ENCODE measurements around the gene EDEM3. TPM values are rescaled to one million over a fixed set of nuclear protein-coding genes. Genes with fewer than 3 reads are reported as not detected.

The EDEM3 gene
- total and polyA plus RNA-seq, 4 donors: 30.8 to 64.9 (median 40.5) TPM

- Histone ChIP-seq H3K4me1 (ENCODE audit: control insufficient read depth, insufficient read depth, low read length) (no peaks in the 10 kb centered on the region), H3K27me3 (ENCODE audit: control insufficient read depth, insufficient read depth, low read length) (no peaks in the 10 kb centered on the region), H3K9me3 (ENCODE audit: control insufficient read depth, insufficient read depth, low read length) (peaks cover 1% of the 10 kb centered on the region), H3K4me3 (ENCODE audit: low read depth, low read length) (no peak overlapping the region), H3K36me3 (ENCODE audit: control insufficient read depth, insufficient read depth, low read length) (no peaks in the 10 kb centered on the region), H3K27ac (ENCODE audit: low read depth, low read length) (no peak overlapping the region)
- no peak for DNase-seq (ENCODE audit: low read depth in 4 of 6, low spot score in 6 of 6)
- WGBS (ENCODE audit: insufficient coverage): 100% methylated on average over 1 of the region's 4 CpGs
These were observed 106.3 kb downstream of the EDEM3 start for GRCh38 chr1:184648160-184648855.

GRCh38 chr1:184647471-184647870 is 107.2 kb downstream of the EDEM3 start:
- Histone ChIP-seq H3K9me3 (ENCODE audit: control insufficient read depth, insufficient read depth, low read length) (peaks cover 1% of the 10 kb centered on the region), H3K27ac (ENCODE audit: low read depth, low read length) (no peak overlapping the region), H3K36me3 (ENCODE audit: control insufficient read depth, insufficient read depth, low read length) (no peaks in the 10 kb centered on the region), H3K4me1 (ENCODE audit: control insufficient read depth, insufficient read depth, low read length) (no peaks in the 10 kb centered on the region), H3K27me3 (ENCODE audit: control insufficient read depth, insufficient read depth, low read length) (no peaks in the 10 kb centered on the region), H3K4me3 (ENCODE audit: low read depth, low read length) (no peak overlapping the region)
- no peak for DNase-seq (ENCODE audit: low read depth in 4 of 6, low spot score in 6 of 6)
- WGBS (ENCODE audit: insufficient coverage): 93% methylated on average over 4 of the region's 4 CpGs

- Histone ChIP-seq H3K9me3 (ENCODE audit: control insufficient read depth, insufficient read depth, low read length) (peaks cover 1% of the 10 kb centered on the region), H3K27ac (ENCODE audit: low read depth, low read length) (no peak overlapping the region), H3K27me3 (ENCODE audit: control insufficient read depth, insufficient read depth, low read length) (no peaks in the 10 kb centered on the region), H3K4me3 (ENCODE audit: low read depth, low read length) (no peak overlapping the region), H3K36me3 (ENCODE audit: control insufficient read depth, insufficient read depth, low read length) (no peaks in the 10 kb centered on the region), H3K4me1 (ENCODE audit: control insufficient read depth, insufficient read depth, low read length) (no peaks in the 10 kb centered on the region)
- WGBS (ENCODE audit: insufficient coverage): 84% methylated on average over 2 of the region's 3 CpGs
- DNase-seq (ENCODE audit: low read depth in 4 of 6, low spot score in 6 of 6): peak in 1 of 6 donors; percentile 11
These were observed 107.8 kb downstream of the EDEM3 start for GRCh38 chr1:184646824-184647223.

GRCh38 chr1:184646178-184646701 is 108.4 kb downstream of the EDEM3 start:
- Histone ChIP-seq H3K4me1 (ENCODE audit: control insufficient read depth, insufficient read depth, low read length) (no peaks in the 10 kb centered on the region), H3K4me3 (ENCODE audit: low read depth, low read length) (no peak overlapping the region), H3K36me3 (ENCODE audit: control insufficient read depth, insufficient read depth, low read length) (no peaks in the 10 kb centered on the region), H3K27me3 (ENCODE audit: control insufficient read depth, insufficient read depth, low read length) (no peaks in the 10 kb centered on the region), H3K9me3 (ENCODE audit: control insufficient read depth, insufficient read depth, low read length) (peaks cover 1% of the 10 kb centered on the region), H3K27ac (ENCODE audit: low read depth, low read length) (no peak overlapping the region)
- peak in 1 of 6 donors; percentile 21 for DNase-seq (ENCODE audit: low read depth in 4 of 6, low spot score in 6 of 6)
- 32% methylated on average over 1 of the region's 3 CpGs for WGBS (ENCODE audit: insufficient coverage)

GRCh38 chr1:184644771-184645170 is 109.9 kb downstream of the EDEM3 start:
- no peak overlapping the region for H3K27ac ChIP-seq (ENCODE audit: low read depth, low read length)
- no peak overlapping the region for H3K4me3 ChIP-seq (ENCODE audit: low read depth, low read length)
- no peak for DNase-seq (ENCODE audit: low read depth in 4 of 6, low spot score in 6 of 6)
- no peaks in the 10 kb centered on the region for H3K4me1 ChIP-seq (ENCODE audit: control insufficient read depth, insufficient read depth, low read length)
- peaks cover 1% of the 10 kb centered on the region for H3K9me3 ChIP-seq (ENCODE audit: control insufficient read depth, insufficient read depth, low read length)
- no peaks in the 10 kb centered on the region for H3K36me3 ChIP-seq (ENCODE audit: control insufficient read depth, insufficient read depth, low read length)
- H3K27me3 ChIP-seq (ENCODE audit: control insufficient read depth, insufficient read depth, low read length): no peaks in the 10 kb centered on the region
- WGBS (ENCODE audit: insufficient coverage): 95% methylated on average over 11 of the region's 11 CpGs

GRCh38 chr1:184643661-184644060 is 111.0 kb downstream of the EDEM3 start:
- no peaks in the 10 kb centered on the region for H3K9me3 ChIP-seq (ENCODE audit: control insufficient read depth, insufficient read depth, low read length)
- no peak for DNase-seq (ENCODE audit: low read depth in 4 of 6, low spot score in 6 of 6)
- no peak overlapping the region for H3K27ac ChIP-seq (ENCODE audit: low read depth, low read length)
- no peaks in the 10 kb centered on the region for H3K27me3 ChIP-seq (ENCODE audit: control insufficient read depth, insufficient read depth, low read length)
- H3K36me3 ChIP-seq (ENCODE audit: control insufficient read depth, insufficient read depth, low read length): no peaks in the 10 kb centered on the region
- no peak overlapping the region for H3K4me3 ChIP-seq (ENCODE audit: low read depth, low read length)
- no CpG with 5 or more reads among the region's 1 CpG for WGBS (ENCODE audit: insufficient coverage)
- H3K4me1 ChIP-seq (ENCODE audit: control insufficient read depth, insufficient read depth, low read length): no peaks in the 10 kb centered on the region

- no peaks in the 10 kb centered on the region for H3K36me3 ChIP-seq (ENCODE audit: control insufficient read depth, insufficient read depth, low read length)
- no peak for DNase-seq (ENCODE audit: low read depth in 4 of 6, low spot score in 6 of 6)
- H3K27ac ChIP-seq (ENCODE audit: low read depth, low read length): no peak overlapping the region
- no peaks in the 10 kb centered on the region for H3K4me1 ChIP-seq (ENCODE audit: control insufficient read depth, insufficient read depth, low read length)
- H3K9me3 ChIP-seq (ENCODE audit: control insufficient read depth, insufficient read depth, low read length): peaks cover 1% of the 10 kb centered on the region
- H3K27me3 ChIP-seq (ENCODE audit: control insufficient read depth, insufficient read depth, low read length): no peaks in the 10 kb centered on the region
- H3K4me3 ChIP-seq (ENCODE audit: low read depth, low read length): no peak overlapping the region
- no CpG with 5 or more reads among the region's 2 CpGs for WGBS (ENCODE audit: insufficient coverage)
These were observed 112.8 kb downstream of the EDEM3 start for GRCh38 chr1:184641894-184642293.

GRCh38 chr1:184640505-184640904 is 114.2 kb downstream of the EDEM3 start:
- no peak for DNase-seq (ENCODE audit: low read depth in 4 of 6, low spot score in 6 of 6)
- Histone ChIP-seq H3K27me3 (ENCODE audit: control insufficient read depth, insufficient read depth, low read length) (no peaks in the 10 kb centered on the region), H3K27ac (ENCODE audit: low read depth, low read length) (no peak overlapping the region), H3K36me3 (ENCODE audit: control insufficient read depth, insufficient read depth, low read length) (no peaks in the 10 kb centered on the region), H3K4me3 (ENCODE audit: low read depth, low read length) (no peak overlapping the region), H3K9me3 (ENCODE audit: control insufficient read depth, insufficient read depth, low read length) (peaks cover 1% of the 10 kb centered on the region), H3K4me1 (ENCODE audit: control insufficient read depth, insufficient read depth, low read length) (peaks cover 7% of the 10 kb centered on the region)
- 98% methylated on average over 3 of the region's 3 CpGs for WGBS (ENCODE audit: insufficient coverage)

Measured in spinal cord (tissue), 10 donors.